ENCODE results near the gene LETM1.

Gene LETM1

DNA sequence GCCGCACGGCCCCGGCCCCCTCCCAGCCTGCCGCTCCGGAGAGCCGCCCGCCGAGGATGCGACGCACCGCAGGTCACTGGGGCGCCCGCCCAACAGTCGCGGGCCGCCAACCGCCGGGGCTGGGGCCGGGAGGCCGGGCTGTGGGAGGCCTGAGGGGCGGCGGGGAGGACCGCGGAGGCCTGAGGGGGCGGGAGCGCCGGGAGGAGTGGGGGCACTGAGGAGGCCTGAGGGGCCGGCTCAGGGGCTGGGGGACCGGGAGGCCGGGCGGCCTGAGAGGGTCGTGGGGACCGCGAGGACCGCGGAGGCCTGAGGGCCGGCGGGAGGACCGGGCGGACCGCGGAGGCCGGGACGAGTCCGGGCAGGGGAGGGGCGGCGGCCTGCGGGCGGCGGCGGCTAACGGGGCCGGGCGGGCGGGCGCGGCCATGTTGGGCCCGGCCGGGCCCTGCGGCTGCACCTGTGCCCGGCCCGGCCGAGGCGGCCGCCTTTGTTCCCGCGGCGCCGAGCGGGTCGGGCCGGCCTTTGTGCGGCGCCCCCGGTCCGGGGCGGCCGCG is 15.6 kb upstream of the LETM1 start:
- DNase-seq, result no peak

- DNase-seq, result peak; percentile 90 to 92
Observed at GRCh38 chr4:1870578-1871443, 14.9 kb upstream of the LETM1 start, which contains the start of gene NSD2. NSD2 (plus strand) TSS chr4:1871393; CDS start chr4:1900655, 29,262 bp downstream.

DNA sequence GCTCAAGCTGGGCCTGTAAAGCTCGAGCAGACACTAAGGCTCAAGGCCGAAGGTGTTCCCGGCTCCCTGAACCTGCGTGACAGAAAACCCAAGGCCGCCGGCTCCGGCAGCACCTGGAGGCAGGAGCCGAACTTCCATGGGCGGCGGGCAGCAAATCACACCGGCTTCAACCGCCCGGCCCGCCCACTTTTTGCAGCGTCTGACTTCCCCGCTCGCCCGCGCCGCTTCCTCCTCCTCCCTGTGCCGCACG is 14.3 kb upstream of the LETM1 start:
- peak; percentile 86 to 89 for DNase-seq

DNA sequence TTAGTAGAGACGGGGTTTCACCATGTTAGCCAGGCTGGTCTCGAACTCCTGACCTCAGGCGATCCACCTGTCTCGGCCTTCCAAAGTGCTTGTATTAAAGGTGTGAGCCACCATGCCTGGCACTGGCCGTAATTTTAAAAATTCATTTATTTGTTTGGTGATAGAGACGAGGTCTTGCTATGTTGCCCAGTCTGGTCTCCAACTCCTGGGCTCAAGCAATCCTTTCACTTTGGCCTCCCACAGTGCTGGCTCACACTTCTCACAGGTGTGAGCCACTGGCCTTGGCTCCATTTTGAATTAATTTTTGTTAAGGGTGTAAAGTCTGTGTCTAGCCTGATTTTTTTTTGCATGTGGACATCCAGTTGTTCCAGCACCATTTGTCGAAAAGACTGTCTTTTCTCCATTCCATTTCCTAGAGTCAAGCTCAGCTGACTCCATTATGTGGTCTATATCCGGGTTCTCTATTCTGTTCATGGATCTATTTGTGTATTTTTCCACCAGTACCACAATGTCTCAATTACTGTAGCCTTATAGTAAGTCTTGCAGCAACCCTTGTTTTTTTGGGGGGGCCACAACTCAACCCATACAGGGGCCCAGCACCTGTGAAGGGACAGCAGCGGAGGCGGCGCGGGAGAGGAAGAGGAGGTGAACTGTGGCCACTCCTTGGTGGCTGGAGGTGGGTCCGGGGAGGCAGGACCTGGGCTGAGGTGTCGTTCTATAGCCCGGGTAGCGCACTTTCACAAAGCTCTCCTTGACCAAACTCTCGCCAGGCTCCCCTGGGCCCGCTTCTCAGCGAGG is 13.8 kb upstream of the LETM1 start:
- DNase-seq, result no peak

DNA sequence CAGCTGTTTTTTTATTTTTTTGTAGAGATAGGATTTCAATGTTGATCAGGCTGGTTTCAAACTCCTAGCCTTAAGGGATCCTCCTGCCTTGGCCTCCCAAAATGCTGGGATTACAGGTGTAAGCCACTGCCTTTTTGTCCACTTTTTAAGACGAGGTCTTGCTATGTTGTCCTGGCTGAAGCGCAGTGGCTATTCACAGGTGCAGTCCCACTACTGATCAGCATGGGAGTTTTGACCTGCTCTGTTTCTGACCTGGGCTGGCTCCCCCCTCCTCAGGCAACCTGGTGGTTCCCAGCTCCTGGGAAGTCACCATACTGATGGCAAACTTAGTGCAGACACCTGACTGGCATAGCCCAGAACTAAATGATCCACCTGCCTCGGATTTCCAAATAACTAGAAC is 13.0 kb upstream of the LETM1 start:
- DNase-seq, result no peak

DNA sequence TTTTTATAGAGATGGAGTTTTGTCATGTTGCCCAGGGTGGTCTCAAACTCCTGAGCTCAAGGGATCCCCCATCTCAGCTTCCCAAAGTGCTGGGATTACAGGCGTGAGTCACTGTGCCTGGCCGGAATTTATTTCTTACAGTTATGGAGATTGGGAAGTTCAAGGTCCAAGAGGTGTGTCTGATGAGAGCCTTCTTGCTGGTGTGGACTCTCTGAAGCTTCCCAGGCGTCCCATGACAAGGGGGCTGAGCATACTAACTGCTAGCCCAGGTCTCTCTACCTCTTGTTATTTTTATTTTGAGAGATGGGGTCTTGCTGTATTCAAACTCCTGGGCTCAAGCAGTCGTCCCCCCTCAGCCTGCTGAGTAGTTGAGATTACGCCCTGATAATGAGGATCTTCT is 12.3 kb upstream of the LETM1 start:
- no peak for DNase-seq

DNA sequence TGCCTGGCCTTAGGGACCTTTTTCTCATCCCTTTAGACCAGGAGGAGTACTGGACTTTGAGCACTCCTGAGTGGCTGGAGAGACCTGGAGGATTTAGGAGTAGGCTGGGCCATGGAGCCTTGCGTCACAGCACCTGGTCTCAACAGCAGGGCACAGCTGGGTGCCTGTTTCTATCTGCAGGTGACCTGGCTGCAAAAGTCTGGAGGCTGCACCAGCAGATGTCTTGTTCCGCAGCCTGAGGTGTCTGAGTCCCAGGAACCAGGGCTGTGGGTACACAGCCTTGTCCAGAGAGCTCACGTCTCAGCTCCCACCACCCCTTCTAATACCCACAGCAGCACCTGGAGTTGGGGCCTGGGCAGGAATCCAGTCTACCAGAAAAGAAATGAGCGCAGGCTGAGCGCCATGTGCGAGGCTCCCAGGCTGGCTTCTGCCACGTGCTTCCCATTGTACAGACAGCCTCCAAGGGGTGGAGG is 10.3 kb upstream of the LETM1 start:
- no peak for DNase-seq

DNA sequence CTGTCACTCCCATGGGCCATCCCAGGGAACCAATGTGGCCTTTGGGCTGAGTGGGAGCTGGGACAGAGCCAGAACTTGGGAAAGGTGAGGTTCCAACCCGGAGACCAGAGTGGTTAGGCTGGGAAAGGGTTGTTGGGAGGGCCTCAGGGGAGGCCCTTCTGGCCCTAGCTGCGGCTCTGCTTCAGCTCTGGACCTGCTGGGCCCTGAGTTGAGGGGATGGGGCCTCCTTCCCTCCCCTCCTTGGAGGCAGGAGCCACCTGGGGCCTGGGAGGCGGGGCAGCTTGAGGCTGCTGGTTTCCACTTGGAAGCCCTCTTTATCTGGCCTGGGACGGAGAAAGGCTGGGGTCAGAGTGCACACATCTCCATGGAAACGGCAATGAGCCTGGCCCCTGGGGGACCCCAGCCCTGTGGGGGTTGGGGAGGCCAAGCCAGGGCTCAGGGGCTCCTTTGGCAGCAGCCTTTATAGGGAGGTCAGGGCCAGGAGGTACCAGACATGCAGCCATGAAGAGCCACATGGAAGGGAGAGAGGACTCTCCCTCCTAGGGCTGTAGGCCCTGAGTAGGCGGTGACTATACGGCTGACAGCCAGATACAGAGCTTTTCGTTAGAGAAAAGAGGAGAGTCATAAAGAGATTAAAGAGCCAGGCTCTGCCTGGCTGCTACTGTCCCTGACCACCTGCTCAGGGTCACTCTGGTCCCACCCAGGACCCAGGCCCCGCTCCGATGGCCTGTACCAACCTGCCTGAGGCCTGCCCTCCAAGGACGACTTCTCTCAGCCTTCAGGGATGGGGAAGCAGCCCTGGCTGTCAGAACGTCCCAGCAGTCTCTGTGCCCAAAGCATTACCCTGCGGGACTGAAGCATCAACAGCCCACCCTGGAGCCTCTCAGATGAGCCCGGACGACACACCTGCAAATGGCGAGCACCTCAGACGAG is 8.4 kb upstream of the LETM1 start:
- DNase-seq, result no peak

DNA sequence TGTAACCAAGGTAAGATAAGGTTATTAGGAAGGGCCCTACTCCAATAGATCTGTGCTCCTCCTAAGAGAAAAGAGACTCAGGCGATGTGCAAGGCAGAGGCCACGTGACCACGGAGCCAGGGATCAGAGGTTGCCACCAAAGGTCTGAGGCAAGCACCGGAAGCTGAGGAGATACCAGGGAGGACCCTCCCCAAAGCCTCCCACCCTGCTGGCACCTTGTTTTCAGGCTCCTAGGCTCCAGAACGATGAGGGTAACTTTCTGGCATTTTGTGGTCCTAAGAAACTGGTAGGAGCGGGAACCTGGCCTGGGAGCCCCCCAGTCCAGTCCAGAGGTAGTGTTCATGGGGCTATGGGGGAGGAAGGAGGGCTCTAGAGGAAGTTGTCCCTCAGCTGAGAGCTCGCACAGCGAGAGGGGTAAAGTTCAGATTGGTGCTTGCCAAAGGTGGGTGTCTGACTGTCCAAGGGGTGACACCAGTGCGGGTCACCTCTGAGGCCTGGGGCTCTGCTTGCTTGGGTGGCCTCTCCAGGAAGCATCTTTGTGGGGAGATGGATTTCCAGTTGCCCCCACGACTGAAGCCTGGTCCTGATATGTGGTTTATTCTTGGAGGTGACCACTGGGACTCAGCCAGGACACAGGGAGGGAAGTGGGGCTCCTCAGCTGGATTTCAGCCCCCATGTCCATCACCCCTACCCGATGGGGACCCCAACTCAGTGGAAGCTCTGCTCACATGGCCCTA is 7.5 kb upstream of the LETM1 start:
- no peak for DNase-seq

GRCh38 chr4:1862961-1863296 is 7.0 kb upstream of the LETM1 start:
- DNase-seq, result no peak

GRCh38 chr4:1862055-1862911 is 6.3 kb upstream of the LETM1 start:
- peak; percentile 20 to 31 for DNase-seq

- DNase-seq, result no peak
Observed at GRCh38 chr4:1859389-1859753, 3.4 kb upstream of the LETM1 start.

- no peak for DNase-seq
Observed at GRCh38 chr4:1857931-1858330, 2.0 kb upstream of the LETM1 start.

GRCh38 chr4:1856943-1857699 is 1.2 kb upstream of the LETM1 start:
- no peak for DNase-seq

GRCh38 chr4:1855333-1856070 is 454 bp downstream of the LETM1 start:
- DNase-seq, result peak; percentile 23 to 28

- no peak for DNase-seq
Observed at GRCh38 chr4:1854752-1855151, 1.2 kb downstream of the LETM1 start.

DNA sequence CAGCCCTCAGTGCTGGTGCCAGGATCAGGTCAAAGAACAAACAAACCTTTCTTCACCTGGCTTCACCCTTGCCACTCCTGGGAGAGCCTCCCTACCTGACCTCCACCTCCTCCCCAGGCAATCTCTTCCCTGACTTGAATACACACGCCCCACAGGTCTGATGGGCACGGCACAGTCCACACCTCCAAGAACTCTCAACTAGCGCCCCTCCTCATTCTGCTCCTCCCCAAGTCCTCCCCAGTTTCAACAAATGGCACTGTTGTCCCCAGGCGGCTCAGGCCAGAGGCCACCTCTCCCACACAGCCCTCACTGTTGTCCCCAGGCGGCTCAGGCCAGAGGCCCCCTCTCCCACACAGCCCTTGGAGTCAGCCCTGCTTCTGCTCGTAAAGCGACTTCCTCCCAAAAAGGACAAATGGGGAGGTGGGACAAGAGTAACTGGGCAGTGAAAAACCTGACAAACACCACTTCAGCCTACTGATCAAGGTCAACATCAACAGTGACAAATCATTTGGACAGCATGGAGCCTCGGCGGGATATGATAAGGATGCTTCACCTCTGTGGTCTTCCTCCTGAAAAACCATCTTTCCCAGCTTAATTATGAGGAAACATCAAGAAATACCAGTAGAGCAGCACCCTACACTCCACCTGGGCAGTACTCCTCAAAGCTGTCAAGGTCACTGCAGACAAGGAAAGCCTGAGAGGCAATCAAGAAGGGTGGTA is 2.9 kb downstream of the LETM1 start:
- no peak for DNase-seq

DNA sequence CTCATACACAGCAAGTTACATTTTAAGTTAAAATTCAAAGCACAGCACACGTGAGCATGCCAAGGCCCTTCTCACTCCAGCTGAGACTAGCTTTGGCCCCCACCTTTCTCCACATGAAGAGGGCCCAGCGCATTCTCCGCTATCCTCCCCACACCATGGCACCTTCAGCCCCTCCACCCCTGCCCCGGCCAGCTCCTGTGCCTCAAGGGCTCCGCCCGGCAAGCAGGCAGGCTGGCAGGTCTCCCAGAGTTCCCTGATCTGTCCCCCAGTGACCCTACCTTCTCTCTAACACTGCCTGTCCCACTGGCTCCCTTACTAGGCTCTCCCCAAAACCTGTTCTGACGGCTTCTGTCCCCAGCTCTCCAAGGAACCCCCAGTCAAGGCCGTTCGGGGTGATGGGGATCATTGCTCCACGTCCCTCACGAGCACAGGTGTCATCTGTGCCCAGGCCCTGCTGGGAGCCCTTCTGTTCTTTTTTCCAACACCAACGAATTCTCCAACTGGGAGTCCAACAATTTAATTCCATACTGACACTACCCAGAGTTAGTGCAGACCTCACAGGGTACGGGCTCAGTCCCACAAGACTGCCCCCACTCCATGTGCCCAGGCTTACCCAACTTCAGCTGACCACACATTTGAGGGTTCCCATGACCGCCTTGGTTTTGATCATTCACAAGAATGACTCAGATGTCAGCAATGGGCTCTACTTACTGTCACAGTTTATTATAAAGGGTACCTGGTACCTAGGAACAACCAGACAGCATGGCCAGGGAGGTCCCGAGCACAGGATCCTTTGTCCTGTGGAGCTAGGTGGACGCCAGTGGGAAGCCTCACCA is 4.2 kb downstream of the LETM1 start:
- DNase-seq, result no peak
